ENCODE data around the gene ATP5F1E.

DNA sequence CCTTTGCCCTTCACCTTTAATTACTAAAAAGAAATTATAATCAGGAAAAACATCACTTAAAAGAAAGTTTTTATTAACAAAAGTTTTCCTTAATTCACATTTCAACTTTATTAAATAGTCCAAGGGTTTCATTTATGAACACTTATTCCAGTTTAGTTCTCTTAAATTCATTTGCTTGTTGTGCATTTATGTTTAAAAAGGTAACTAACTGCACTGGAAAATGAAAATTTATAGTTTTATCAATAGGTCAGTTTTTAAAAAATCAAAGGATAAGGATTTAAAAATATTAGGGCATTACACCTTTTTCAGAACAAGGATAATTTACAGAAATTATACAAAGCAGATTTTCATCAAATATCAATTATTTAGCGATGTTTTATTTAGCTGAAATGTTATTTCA is 958 bp upstream of the ATP5F1E start:
- TF ChIP-seq, protein P1, sequence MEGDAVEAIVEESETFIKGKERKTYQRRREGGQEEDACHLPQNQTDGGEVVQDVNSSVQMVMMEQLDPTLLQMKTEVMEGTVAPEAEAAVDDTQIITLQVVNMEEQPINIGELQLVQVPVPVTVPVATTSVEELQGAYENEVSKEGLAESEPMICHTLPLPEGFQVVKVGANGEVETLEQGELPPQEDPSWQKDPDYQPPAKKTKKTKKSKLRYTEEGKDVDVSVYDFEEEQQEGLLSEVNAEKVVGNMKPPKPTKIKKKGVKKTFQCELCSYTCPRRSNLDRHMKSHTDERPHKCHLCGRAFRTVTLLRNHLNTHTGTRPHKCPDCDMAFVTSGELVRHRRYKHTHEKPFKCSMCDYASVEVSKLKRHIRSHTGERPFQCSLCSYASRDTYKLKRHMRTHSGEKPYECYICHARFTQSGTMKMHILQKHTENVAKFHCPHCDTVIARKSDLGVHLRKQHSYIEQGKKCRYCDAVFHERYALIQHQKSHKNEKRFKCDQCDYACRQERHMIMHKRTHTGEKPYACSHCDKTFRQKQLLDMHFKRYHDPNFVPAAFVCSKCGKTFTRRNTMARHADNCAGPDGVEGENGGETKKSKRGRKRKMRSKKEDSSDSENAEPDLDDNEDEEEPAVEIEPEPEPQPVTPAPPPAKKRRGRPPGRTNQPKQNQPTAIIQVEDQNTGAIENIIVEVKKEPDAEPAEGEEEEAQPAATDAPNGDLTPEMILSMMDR (IDR thresholded peaks at IDR 0.05) = no peak
- TF ChIP-seq POLR2A (IDR thresholded peaks at IDR 0.05) = no peak
